ENCODE results near the gene SLC22A15.

Gene SLC22A15

DNA sequence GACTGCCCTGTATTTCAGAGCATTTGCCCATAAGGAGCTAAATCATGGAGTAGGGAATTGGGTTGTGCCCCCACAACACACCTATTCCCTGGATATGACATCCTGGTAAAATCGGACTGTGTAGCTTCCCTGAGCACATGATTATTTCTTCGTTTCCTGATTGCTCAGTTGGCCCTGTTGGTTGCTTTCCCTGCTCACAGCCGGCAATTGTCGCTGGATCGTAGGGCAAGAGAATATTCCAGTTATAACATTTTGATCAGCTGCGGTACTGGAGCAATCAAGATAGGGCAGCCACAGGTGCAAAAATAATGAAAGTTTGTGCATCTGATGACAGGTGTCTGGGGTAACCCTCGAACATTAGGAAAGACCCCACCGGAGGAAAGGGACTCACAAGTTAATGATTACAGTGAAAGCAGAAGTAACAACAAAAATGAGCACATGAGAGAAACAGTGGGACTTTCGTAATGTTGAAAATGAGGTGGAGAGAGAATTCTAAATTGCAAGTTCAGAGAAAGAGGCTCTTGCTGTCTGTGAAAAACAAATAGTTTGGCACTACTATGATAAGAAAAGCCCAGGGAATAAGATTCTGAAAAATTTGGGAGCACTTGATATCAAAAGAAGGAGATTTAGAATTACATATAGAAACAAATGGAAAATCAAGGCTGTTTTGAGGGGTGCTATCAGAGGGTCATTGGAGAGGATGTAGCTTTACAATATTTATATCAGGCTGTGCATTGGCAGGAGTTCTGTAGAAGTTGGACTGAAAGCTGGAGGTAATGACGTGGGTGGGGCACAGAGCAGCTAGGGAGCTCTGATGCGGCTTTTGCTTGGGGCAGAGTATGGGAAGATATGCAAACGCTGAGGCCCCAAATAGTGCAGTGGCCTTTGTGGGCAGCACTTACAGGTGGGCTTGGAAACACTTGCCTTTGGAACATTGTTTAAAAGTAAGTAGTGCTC lies 134.5 kb downstream of the SLC22A15 start, which contains the start of gene MAB21L3:
TSS of gene MAB21L3 (plus strand) at position 833 of the 957 bp plus-strand sequence. CDS start 1,217 bp downstream, outside the sequence.
- no peak for DNase-seq

DNA sequence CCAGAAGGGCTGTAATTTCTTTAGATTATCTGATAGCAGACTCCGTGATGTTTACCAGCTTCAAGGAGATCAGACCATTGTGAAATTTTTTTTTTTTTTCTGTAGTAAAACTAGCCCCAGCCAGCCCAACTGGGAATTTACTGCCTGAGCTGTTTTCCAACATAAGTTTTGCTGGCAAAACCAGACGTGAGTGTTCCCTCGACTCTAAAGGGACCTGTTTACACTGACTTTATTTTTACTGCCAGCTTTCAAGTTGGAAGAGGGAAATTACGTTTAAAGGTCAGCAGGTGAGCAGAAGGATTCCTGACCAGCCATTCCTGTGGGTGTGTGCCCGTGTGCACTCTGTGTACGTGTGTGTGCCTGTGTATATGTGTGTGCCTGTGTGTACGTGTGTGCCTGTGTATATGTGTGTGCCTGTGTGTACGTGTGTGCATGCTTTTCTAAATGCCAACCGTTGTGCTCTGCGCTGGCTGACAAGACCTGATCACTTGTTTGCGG lies 135.3 kb downstream of the SLC22A15 start:
- no peak for DNase-seq

DNA sequence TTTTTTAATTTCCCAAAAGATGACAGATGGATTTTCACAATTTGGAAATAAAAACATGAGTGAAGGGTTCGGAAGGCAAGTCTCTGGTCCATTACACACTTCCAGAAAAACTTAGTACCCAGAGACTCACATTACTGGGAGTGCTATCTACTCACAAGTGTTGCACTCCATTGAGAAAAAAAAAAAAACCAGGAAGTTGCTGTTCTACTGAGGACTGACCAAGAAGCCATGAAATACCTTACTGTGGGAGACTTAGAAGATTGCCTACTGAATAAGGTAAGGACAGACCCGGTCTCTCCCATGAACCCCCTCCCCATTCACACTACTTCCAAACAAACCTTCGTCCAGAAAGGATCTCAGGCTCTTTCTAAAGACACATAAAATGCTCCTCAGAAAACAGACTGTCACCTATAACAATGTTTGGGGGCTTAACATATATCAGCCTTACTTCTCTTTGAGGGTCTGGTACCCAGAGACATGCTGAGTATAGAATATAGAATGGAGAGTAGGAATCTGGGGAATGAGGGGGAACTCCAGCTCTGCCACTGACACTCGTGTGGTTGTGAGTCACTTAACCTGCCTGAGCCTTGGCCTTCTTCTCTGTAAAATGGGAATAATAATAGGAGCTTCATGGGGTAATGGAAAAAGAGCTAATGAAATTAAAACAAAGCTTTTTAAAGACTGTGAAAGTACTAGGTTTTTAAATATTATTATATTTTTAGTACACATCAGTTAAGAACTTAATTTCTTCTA lies 136.3 kb downstream of the SLC22A15 start:
- no peak for DNase-seq

DNA sequence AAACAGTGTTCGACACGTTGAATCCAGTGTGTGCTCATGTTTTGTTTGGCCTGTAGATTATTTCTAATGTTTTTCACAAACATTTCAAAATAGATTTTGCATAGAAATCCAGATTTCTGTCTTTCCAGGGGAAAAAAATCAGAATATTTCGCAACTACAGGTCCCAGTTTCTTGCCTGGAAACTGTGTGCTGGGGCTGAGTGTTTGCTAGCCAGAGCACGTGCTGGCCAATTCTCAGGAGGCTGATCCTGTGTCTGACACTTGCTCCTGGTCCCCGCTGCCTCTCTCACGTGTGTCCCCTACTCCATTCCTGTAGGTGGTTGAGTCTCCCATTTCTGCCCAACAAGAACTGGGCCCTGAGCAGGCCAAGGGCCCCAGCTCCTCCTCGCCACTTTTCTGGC lies 137.3 kb downstream of the SLC22A15 start:
- DNase-seq = no peak

DNA sequence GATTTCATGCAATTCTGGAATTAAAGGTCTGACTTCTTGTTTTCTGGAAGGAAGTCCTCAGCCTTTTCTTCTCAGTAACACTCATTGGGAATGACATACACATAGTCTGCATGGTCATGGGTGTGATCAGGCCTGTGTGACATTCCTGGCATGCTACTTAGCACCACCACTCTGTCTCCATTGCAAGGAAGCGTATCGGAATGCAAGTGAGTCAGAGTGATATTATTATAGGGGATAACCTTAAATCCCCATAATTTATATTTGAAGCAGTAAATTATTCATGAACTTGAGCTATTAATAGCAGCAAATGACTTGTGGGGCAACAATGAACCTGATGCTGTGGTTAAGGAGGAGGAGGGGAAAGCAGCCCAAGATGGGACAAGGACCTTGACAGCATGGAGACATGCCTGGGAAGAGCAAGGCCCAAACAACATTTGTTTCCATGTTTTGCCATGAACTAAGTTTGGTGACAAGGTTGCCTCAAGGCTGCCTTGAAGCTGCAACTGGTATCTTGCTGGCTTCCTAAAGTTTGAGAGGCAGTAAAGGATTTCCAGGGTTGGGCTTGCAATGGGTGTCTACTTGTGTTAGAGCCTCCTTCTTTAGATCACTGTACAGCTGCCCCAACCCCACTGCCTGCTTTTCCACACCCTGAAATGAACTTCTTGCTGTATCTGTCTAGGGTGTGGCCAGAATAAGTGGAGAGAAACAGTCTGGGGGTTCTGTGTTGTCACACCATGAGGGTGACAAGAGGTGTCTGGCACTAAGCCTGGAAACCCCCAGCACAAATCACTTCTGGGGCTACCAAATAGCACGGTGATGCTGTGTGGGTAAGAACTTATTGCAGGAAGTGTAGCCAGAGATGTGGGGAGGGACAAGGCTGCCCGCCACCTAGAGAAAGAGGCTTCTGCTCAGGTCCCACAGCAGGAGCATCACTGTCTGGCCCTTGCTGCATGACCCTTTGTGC lies 139.4 kb downstream of the SLC22A15 start:
- DNase-seq = no peak

DNA sequence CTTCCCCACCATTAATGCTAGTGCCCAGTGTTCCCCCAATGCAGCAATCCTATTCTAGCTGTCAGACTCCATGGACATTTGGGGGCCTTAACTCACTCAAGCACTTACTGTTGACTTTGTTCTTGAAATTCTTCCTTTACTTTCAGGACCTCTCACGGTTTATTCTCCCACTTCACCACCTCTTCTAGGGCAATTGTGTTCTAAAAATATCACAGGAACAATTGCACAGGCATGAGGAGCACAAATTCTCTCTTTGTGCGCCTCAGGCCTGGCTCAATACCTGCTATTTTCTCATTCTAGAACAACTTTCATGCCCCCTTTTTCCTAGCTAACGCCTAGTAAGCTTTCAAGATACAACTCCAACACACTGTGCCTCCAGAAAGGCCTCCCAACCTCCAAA lies 142.2 kb downstream of the SLC22A15 start:
- DNase-seq = no peak

Measured in GDM1 (cell line).